ENCODE measurements around the gene ATF6B. TPM values are rescaled to one million over a fixed set of nuclear protein-coding genes. Genes with fewer than 3 reads are reported as not detected.
"Not testable (repeated sequence)": the region's sequence is repeated elsewhere in the genome, so short reads cannot be mapped to it uniquely, and the experiment has no call there.

ATF6B gene
- total RNA-seq, 1 donor, result 32.0 TPM

- Histone ChIP-seq H3K4me1 (ENCODE audit: insufficient read depth, low read length) (peaks cover 30% of the 10 kb centered on the region), H3K27me3 (ENCODE audit: insufficient read depth, low read length) (peaks cover 46% of the 10 kb centered on the region), H3K4me3 (ENCODE audit: low read length) (peak overlapping the region; percentile 34)
Observed at GRCh38 chr6:32149092-32149755, 21.2 kb upstream of the ATF6B start.

GRCh38 chr6:32148289-32149091, 20.4 kb upstream of the ATF6B start:
- Histone ChIP-seq H3K4me1 (ENCODE audit: insufficient read depth, low read length) (peaks cover 24% of the 10 kb centered on the region), H3K27me3 (ENCODE audit: insufficient read depth, low read length) (peaks cover 46% of the 10 kb centered on the region), H3K9me3 (ENCODE audit: low read depth, low read length) (no peaks in the 10 kb centered on the region), H3K4me3 (ENCODE audit: low read length) (peak overlapping the region; percentile 34)

More at GRCh38 chr6:32149092-32149755, 21.2 kb upstream of the ATF6B start:
- no peaks in the 10 kb centered on the region for H3K9me3 ChIP-seq (ENCODE audit: low read depth, low read length)

- Histone ChIP-seq H3K27me3 (ENCODE audit: insufficient read depth, low read length) (peaks cover 39% of the 10 kb centered on the region), H3K4me3 (ENCODE audit: low read length) (no peak overlapping the region), H3K9me3 (ENCODE audit: low read depth, low read length) (no peaks in the 10 kb centered on the region), H3K4me1 (ENCODE audit: insufficient read depth, low read length) (peaks cover 20% of the 10 kb centered on the region)
Observed at GRCh38 chr6:32147401-32148132, 19.5 kb upstream of the ATF6B start.

- H3K9me3 ChIP-seq (ENCODE audit: low read depth, low read length), result no peaks in the 10 kb centered on the region
- H3K27me3 ChIP-seq (ENCODE audit: insufficient read depth, low read length), result peaks cover 33% of the 10 kb centered on the region
- no peak overlapping the region for H3K4me3 ChIP-seq (ENCODE audit: low read length)
- peaks cover 15% of the 10 kb centered on the region for H3K4me1 ChIP-seq (ENCODE audit: insufficient read depth, low read length)
Observed at GRCh38 chr6:32146687-32147086, 18.6 kb upstream of the ATF6B start.

GRCh38 chr6:32146287-32146686, 18.2 kb upstream of the ATF6B start:
- H3K27me3 ChIP-seq (ENCODE audit: insufficient read depth, low read length), result peaks cover 31% of the 10 kb centered on the region
- no peak overlapping the region for H3K4me3 ChIP-seq (ENCODE audit: low read length)
- no peaks in the 10 kb centered on the region for H3K9me3 ChIP-seq (ENCODE audit: low read depth, low read length)
- H3K4me1 ChIP-seq (ENCODE audit: insufficient read depth, low read length), result peaks cover 15% of the 10 kb centered on the region

GRCh38 chr6:32144238-32144637, 16.2 kb upstream of the ATF6B start:
- Histone ChIP-seq H3K4me1 (ENCODE audit: insufficient read depth, low read length) (peaks cover 13% of the 10 kb centered on the region), H3K27me3 (ENCODE audit: insufficient read depth, low read length) (peaks cover 17% of the 10 kb centered on the region)
- H3K4me3 ChIP-seq (ENCODE audit: low read length); H3K9me3 ChIP-seq (ENCODE audit: low read depth, low read length): not testable (repeated sequence)

GRCh38 chr6:32140420-32141046, 12.5 kb upstream of the ATF6B start:
- Histone ChIP-seq H3K4me3 (ENCODE audit: low read length) (no peak overlapping the region), H3K9me3 (ENCODE audit: low read depth, low read length) (no peaks in the 10 kb centered on the region), H3K4me1 (ENCODE audit: insufficient read depth, low read length) (no peaks in the 10 kb centered on the region), H3K27me3 (ENCODE audit: insufficient read depth, low read length) (no peaks in the 10 kb centered on the region)

GRCh38 chr6:32139590-32139989, 11.5 kb upstream of the ATF6B start:
- Histone ChIP-seq H3K9me3 (ENCODE audit: low read depth, low read length) (no peaks in the 10 kb centered on the region), H3K4me1 (ENCODE audit: insufficient read depth, low read length) (no peaks in the 10 kb centered on the region), H3K27me3 (ENCODE audit: insufficient read depth, low read length) (no peaks in the 10 kb centered on the region), H3K4me3 (ENCODE audit: low read length) (no peak overlapping the region)

- no peaks in the 10 kb centered on the region for H3K27me3 ChIP-seq (ENCODE audit: insufficient read depth, low read length)
- H3K4me1 ChIP-seq (ENCODE audit: insufficient read depth, low read length), result no peaks in the 10 kb centered on the region
- H3K9me3 ChIP-seq (ENCODE audit: low read depth, low read length), result no peaks in the 10 kb centered on the region
- no peak overlapping the region for H3K4me3 ChIP-seq (ENCODE audit: low read length)
Observed at GRCh38 chr6:32137454-32137853, 9.4 kb upstream of the ATF6B start.

- peaks cover 18% of the 10 kb centered on the region for H3K4me1 ChIP-seq (ENCODE audit: insufficient read depth, low read length)
Observed at GRCh38 chr6:32133786-32134185, 5.7 kb upstream of the ATF6B start.

GRCh38 chr6:32132110-32132509, 4.1 kb upstream of the ATF6B start:
- Histone ChIP-seq H3K4me3 (ENCODE audit: low read length) (no peak overlapping the region), H3K9me3 (ENCODE audit: low read depth, low read length) (no peaks in the 10 kb centered on the region), H3K4me1 (ENCODE audit: insufficient read depth, low read length) (peaks cover 29% of the 10 kb centered on the region), H3K27me3 (ENCODE audit: insufficient read depth, low read length) (no peaks in the 10 kb centered on the region)

More at GRCh38 chr6:32133786-32134185, 5.7 kb upstream of the ATF6B start:
- no peak overlapping the region for H3K4me3 ChIP-seq (ENCODE audit: low read length)
- H3K27me3 ChIP-seq (ENCODE audit: insufficient read depth, low read length), result no peaks in the 10 kb centered on the region
- H3K9me3 ChIP-seq (ENCODE audit: low read depth, low read length), result no peaks in the 10 kb centered on the region

- no peak overlapping the region for H3K4me3 ChIP-seq (ENCODE audit: low read length)
- no peaks in the 10 kb centered on the region for H3K9me3 ChIP-seq (ENCODE audit: low read depth, low read length)
- H3K27me3 ChIP-seq (ENCODE audit: insufficient read depth, low read length), result no peaks in the 10 kb centered on the region
- H3K4me1 ChIP-seq (ENCODE audit: insufficient read depth, low read length), result peaks cover 35% of the 10 kb centered on the region
Observed at GRCh38 chr6:32131439-32131948, 3.4 kb upstream of the ATF6B start.

GRCh38 chr6:32129297-32130088, 1.4 kb upstream of the ATF6B start:
- no peaks in the 10 kb centered on the region for H3K9me3 ChIP-seq (ENCODE audit: low read depth, low read length)
- H3K4me3 ChIP-seq (ENCODE audit: low read length), result peak overlapping the region; percentile 52
- peaks cover 38% of the 10 kb centered on the region for H3K4me1 ChIP-seq (ENCODE audit: insufficient read depth, low read length)
- no peaks in the 10 kb centered on the region for H3K27me3 ChIP-seq (ENCODE audit: insufficient read depth, low read length)

- H3K27me3 ChIP-seq (ENCODE audit: insufficient read depth, low read length), result no peaks in the 10 kb centered on the region
- peaks cover 38% of the 10 kb centered on the region for H3K4me1 ChIP-seq (ENCODE audit: insufficient read depth, low read length)
- H3K9me3 ChIP-seq (ENCODE audit: low read depth, low read length), result no peaks in the 10 kb centered on the region
- no peak overlapping the region for H3K4me3 ChIP-seq (ENCODE audit: low read length)
Observed at GRCh38 chr6:32128751-32129296, 778 bp upstream of the ATF6B start.
